ELR (cell line): ENCODE results near the gene KIRREL3.

ENCODE experiments used
- DNase-seq: peaks from one replicate; pipeline ENCODE4 v3.0.0-alpha.2; 2015; ENCODE audit warnings: low read depth

Gene KIRREL3

GRCh38 chr11:126417091-126417862 lies 583.3 kb downstream of the KIRREL3 start:
- DNase-seq, result no peak

DNA sequence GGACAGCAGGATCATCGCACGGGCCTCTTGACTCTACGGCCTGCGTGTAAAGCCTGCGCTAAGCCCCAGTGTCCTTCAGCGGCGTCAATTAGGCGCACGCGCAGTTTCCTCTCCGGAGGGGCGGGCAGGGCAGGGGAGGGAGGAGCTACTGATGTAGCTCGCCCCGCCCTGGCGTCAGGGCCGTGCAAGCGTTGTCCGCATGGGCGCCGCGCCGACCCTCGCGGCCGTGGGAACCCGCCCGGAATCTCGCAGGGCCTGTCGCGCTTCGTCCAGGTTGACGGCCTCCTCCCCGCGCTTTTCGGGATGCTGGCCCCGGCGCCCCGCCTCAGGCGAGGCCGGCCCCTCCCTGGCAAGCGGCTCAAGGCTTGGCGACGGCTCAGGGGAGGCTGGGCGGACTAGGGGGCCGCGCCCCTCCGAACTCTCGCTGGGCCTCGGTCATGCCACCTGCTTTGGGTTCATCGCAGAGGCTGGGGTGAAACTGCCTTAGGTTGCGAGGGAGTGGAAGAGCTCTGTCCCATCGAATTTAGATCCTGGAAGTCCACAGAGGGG lies 584.0 kb downstream of the KIRREL3 start:
- DNase-seq, result peak; percentile 71

DNA sequence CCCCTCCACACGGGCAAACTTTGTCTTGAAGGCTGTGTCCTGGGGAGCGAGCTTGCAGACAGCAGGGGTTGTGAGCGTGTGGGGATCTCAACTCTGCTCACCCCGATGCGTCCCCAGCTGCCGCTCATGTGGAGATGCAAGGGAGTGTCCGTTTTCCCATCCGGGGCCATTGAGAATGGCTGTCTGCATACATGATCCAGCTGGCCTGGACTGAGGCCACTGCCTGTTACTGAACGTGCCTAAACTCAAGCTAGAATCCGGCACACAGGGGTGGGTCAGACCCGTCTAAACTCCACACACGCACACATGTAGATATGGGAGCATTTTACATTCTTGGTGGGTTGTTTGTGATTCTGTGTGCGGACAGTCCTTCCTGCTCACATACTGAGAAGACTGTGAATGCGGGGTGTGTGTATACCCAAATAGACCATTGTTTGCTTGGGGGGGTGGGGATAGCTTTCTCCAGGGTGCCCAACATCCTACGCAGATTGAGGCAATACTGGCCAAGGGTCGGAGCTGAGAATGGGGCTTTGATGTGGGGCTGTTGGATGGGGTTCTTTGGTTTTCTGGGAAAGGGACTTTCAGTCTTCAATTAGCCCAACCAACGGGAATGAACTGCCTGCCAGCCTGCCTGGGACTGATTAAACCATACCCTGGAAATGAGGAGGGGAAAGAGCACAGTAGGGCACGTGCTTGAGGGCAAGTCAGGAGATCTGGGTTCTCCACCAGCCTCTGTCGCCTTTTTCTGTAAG lies 584.7 kb downstream of the KIRREL3 start:
- DNase-seq, result no peak

DNA sequence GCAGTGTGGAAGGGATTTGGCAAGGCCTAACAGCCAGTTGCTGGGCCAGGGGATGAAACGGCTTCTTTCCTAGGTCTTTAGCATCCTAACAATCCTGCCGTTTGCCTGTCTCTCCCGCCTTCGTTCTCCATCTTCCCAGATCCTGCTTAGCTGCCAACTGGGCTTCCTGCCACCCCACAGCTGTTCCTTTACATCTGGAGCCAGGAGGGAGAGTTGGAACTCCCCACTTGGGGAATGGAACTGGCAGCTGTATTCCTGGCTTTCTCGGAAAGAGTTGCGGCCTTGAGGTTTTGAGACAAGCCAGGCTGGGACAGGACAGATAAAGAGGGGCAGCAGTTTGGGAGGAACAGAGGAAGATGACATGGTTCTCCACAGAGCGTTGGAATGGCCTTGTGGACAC lies 585.4 kb downstream of the KIRREL3 start:
- DNase-seq, result no peak

DNA sequence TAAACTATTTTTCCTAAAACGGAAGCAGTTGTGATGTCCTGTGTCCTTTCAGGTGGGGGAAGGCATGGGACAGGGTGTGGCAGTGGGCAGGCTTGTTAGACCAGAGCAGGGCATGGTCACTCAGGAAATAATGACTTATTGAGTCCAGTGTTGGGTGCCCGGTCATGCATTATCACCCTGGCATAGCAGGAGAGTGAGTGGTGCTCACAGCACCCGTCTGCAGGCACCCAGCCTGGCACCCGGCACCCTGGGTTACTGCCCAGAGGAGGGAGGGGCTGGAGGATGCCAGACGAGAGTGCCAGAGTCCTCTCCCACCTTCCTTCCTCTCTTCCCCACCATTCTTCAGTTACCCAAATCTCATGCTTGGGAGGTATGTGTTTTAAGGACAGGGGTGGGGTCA lies 586.0 kb downstream of the KIRREL3 start:
- no peak for DNase-seq

DNA sequence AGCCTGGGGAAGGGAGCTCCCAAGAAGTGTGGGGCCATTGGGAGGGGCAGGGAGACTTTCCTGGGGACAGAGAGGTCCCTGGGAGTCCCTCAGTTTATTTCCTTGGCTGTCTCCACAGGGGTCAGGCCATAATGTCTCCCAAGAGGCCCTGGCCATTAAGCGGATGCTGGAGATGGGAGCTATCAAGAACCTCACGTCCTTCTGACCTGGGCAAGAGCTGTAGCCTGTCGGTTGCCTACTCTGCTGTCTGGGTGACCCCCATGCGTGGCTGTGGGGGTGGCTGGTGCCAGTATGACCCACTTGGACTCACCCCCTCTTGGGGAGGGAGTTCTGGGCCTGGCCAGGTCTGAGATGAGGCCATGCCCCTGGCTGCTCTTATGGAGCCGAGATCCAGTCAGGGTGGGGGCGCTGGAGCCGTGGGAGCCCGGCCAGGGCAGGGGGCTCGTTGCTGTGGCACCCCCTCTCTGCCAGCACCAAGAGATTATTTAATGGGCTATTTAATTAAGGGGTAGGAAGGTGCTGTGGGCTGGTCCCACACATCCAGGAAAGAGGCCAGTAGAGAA lies 586.6 kb downstream of the KIRREL3 start:
- no peak for DNase-seq

GRCh38 chr11:126413426-126413825 lies 587.1 kb downstream of the KIRREL3 start:
- no peak for DNase-seq

GRCh38 chr11:126411971-126412381 lies 588.6 kb downstream of the KIRREL3 start:
- peak; percentile 25 for DNase-seq

GRCh38 chr11:126410649-126411048 lies 589.9 kb downstream of the KIRREL3 start:
- no peak for DNase-seq

- no peak for DNase-seq
Measured at GRCh38 chr11:126409620-126409985, 591.0 kb downstream of the KIRREL3 start.

DNA sequence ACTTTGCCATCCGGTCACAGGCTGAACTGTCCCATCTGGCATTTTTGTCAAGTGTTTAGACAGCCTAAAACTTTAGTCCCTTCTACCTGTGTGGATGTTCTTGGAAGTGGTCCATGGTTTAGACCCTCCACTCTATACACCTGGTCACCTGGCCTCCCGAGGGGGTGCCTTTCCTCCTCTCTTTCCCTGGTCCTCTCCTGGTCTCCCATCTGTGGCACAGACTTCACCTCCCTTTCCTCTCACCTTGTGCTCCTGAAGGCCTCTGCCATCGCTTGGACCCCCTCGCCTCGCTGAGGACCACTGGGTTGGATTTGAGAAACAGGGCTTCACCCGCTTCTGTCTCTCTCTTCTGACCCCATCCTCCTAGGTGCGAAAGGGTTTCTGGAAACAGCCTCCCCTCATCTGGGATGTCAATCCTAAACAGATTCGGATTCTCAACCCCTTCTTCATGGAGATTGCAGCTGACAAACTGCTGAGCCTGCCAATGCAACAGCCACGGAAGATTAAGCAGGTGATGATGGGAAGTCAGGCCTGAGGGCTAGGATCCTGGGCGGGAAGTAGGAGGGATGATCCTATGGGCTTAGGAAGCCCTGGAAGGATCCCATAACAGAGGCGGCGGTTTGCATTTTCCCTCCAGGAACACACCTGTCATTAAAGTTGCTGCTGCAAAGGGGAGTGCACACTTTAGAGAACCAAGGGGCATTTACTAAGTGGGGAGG lies 591.5 kb downstream of the KIRREL3 start:
- DNase-seq, result no peak

DNA sequence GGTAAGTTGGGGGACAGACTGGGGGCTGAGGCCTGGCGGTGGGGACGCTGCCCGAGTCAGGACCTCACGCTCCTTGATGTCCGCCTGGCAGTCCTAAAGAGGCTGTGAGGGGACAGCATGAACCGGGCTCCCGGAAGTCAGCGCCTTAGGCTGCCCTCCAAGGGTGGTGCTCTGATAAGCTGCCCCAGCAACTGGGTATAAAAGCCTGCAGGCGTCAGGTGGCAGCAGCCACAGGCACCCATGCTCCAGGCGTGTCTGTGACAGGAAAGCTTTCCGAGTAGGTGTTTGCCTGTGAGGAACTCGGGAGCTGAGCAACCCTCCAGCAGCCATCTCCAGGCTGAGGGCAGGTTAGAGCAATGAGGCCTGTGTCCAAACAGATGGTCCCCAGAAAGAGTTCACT lies 592.1 kb downstream of the KIRREL3 start:
- DNase-seq, result no peak

GRCh38 chr11:126407682-126408288 lies 592.8 kb downstream of the KIRREL3 start:
- DNase-seq, result no peak

- DNase-seq, result no peak
Measured at GRCh38 chr11:126407101-126407521, 593.5 kb downstream of the KIRREL3 start.

GRCh38 chr11:126406368-126406767 lies 594.2 kb downstream of the KIRREL3 start:
- no peak for DNase-seq

DNA sequence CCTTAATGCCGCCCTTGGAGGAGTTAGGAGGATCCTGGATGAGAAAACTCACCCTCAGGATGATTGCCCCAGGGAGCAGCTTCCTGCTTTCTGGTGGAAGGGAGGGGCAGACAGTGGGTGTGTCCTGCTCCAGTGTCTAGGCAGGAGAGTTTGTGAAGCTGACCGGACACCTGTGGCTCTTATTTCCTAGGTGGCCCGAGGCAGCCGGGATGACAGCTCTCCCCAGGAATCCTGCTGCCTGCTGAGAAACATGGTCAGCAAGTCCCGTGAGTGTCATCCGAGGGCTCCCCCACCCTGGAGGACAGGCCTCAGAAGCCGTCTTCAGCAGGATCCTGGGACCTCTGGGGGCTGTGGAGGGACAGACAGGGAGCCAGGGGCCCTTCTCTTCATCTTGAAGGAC lies 594.7 kb downstream of the KIRREL3 start:
- DNase-seq, result no peak

GRCh38 chr11:126405374-126405773 lies 595.2 kb downstream of the KIRREL3 start:
- DNase-seq, result no peak

GRCh38 chr11:126404367-126404766 lies 596.2 kb downstream of the KIRREL3 start:
- peak; percentile 45 for DNase-seq

- DNase-seq, result peak; percentile 32
Measured at GRCh38 chr11:126403658-126404057, 596.9 kb downstream of the KIRREL3 start.

GRCh38 chr11:126403022-126403581 lies 597.5 kb downstream of the KIRREL3 start:
- peak; percentile 21 for DNase-seq

- DNase-seq, result no peak
Measured at GRCh38 chr11:126400479-126400878, 600.1 kb downstream of the KIRREL3 start.
